AG04449 (cell line): ENCODE results near the gene PLEKHD1.
"Not testable (repeated sequence)": the region's sequence is repeated elsewhere in the genome, so short reads cannot be mapped to it uniquely, and the experiment has no call there.

Experiments used
- CTCF ChIA-PET: fragments of 350-600 bp; formaldehyde crosslinking; extraction: SDS; loops from one replicate; lab custom pipeline; 2021; ENCODE audit warnings: antibody characterized with exemption; lab: Yijun Ruan, JAX
- POLR2A ChIA-PET: fragments of 400-600, 350-600 bp; formaldehyde crosslinking; extraction: SDS; loops from one replicate; lab custom pipeline; 2020; ENCODE audit warnings: antibody characterized with exemption, inconsistent platforms; lab: Yijun Ruan, JAX
- DNase-seq: peaks from one replicate; pipeline ENCODE4 v3.0.0-alpha.2; 2010; ENCODE audit warnings: low read depth, low spot score
- H3K4me3 ChIP-seq: 2 replicates; pipeline ENCODE4 v1.5.1; 2011; ENCODE audit warnings: low read depth, mild to moderate bottlenecking, control low read depth, low read length
- TF ChIP-seq, protein P1 (sequence below): IDR thresholded peaks from one replicate; pipeline ENCODE4 v1.5.1; 2011; ENCODE audit warnings: mild to moderate bottlenecking, moderate library complexity, low read length, control low read depth, inconsistent platforms; ENCODE audit not compliant: insufficient read depth; ENCODE audit errors: missing control alignments

The PLEKHD1 gene

DNA sequence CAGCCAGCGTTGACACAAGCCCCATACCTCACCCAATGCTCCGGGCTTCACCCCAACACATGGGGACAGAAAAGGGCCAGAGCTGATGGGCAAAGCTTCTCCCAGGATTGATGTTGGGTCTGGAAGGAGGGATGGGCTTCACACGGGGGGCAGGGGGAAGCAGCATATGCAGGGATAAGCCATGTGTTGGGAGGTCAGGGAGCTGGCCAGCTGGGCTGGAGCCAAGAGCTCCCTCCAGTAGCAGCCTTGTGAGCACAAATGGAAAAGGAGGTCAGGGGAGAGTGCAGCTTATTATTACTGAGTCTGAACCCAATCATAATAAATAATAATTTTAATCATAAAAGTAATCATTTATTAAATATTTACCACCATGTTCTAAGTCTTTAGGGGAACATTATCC lies 9.3 kb downstream of the PLEKHD1 start:
- no peak overlapping the region for H3K4me3 ChIP-seq
- ChIA-PET POLR2A (no interaction called here), CTCF (interaction anchor here (1.8 to 3.0 kb wide), 3 partner anchors 10 to 33 kb away, joined by 6 to 12 read pairs (median 9); no protein-coding TSS in a partner anchor)
- TF ChIP-seq, protein P1, sequence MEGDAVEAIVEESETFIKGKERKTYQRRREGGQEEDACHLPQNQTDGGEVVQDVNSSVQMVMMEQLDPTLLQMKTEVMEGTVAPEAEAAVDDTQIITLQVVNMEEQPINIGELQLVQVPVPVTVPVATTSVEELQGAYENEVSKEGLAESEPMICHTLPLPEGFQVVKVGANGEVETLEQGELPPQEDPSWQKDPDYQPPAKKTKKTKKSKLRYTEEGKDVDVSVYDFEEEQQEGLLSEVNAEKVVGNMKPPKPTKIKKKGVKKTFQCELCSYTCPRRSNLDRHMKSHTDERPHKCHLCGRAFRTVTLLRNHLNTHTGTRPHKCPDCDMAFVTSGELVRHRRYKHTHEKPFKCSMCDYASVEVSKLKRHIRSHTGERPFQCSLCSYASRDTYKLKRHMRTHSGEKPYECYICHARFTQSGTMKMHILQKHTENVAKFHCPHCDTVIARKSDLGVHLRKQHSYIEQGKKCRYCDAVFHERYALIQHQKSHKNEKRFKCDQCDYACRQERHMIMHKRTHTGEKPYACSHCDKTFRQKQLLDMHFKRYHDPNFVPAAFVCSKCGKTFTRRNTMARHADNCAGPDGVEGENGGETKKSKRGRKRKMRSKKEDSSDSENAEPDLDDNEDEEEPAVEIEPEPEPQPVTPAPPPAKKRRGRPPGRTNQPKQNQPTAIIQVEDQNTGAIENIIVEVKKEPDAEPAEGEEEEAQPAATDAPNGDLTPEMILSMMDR: no peak
- no peak for DNase-seq

DNA sequence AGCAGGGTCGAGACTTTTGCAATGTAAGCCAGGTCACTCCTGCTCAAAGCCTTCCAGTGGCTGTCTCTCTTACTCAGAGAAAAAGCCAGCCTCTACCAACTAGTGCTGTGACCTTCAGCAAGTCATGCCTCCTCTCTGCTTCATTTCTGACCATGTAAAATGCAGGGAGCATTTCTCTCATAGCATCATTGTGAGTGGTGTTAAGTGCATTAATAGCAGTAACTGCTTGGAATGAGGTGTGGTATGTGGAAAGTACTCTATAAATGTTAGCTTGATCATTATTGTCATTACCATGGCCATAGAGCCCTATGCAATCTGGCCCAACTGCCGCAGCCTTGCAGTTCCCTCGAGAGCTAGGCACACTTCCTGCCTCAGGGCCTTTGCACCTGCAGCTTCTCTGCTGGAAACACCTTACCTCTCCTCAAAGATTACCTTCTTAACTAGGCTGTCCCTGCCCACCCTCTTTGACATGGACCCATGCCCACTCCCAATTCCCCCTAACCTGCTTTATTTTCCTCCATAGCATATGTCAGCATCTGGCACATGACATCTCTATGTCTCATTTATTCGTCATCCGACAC lies 10.9 kb downstream of the PLEKHD1 start:
- POLR2A ChIA-PET: no interaction called here
- TF ChIP-seq, protein P1: no peak
- CTCF ChIA-PET: no interaction called here
- no peak for DNase-seq
- no peak overlapping the region for H3K4me3 ChIP-seq

DNA sequence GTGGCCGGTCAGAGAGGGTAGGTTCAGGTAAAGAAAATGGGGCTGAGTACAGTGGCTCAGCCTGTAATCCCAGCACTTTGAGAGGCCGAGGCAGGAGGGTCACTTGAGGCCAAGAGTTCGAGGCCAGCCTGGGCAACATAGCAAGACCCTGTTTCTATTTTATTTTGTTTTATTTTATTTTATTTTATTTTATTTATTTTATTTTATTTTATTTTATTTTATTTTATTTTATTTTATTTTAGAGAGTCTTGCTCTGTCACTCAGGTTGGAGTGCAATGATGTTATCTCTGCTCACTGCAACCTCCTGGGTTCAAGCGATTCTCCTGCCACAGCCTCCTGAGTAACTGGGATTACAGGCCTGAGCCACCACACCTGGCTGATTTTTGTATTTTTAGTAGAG lies 13.3 kb downstream of the PLEKHD1 start:
- DNase-seq, CTCF ChIA-PET, POLR2A ChIA-PET, H3K4me3 ChIP-seq: not testable (repeated sequence)

DNA sequence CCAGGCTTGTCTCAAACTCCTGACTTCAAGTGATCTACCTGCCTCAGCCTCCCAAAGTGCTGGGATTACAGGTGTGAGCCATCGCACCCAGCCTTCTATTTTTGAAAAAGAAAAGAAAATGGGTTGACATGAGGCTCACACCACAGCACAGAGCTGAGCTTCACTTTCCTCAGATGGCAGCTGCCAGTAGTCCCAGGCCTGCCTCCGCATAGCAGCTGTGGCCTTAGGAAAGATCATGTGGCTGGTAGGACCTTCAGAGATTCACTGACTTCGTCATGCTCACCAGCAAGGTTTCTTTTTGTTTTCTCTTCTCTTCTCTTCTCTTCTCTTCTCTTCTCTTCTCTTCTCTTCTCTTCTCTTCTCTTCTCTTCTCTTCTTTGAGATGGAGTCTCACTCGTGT lies 13.8 kb downstream of the PLEKHD1 start:
- H3K4me3 ChIP-seq, CTCF ChIA-PET, DNase-seq, POLR2A ChIA-PET: not testable (repeated sequence)

DNA sequence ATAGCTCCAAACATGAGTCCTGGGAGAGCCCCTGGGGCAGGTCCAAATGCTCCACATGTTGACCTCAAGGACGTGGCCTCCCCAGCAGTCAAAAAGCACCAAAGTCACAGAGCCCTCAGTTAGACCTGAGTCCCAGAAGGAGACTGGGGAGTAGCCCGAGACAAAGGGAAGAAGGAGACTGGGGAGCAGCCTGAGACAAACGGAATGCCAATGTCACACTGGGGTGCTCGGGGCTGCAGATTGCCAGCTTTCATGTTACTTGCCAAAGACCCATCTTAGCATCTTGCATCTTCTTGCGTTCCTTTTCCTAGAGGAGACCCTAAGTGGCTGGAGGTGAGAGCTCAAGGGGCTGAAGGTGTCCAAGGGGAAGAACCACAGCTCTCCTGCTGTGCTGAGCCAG lies 14.9 kb downstream of the PLEKHD1 start:
- H3K4me3 ChIP-seq: no peak overlapping the region
- TF ChIP-seq, protein P1: no peak
- CTCF ChIA-PET: interaction anchor here (1.6 to 2.0 kb wide), 2 partner anchors 10 to 85 kb away, joined by 3 to 5 read pairs; no protein-coding TSS in a partner anchor
- no peak for DNase-seq
- POLR2A ChIA-PET: no interaction called here

DNA sequence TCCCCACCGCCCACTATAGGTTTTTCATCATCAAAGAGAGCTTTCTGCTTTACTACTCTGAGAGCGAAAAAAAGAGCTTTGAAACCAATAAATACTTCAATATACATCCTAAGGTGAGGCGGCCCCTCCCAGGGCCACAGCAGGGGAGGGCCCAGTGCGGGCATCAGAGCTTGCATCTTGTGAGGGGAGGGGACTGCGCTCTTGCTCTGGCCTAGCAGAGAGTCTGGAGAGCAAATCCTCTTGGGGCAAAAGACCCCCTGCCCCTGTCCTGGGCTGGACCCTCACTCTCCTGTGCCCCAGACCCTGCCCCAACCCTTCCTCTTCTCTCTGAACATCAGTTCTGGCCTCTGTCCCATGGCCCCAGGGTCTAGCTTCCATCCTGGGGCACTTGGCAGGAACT lies 15.6 kb downstream of the PLEKHD1 start:
- CTCF ChIA-PET: interaction anchor here (1.6 to 2.0 kb wide), 2 partner anchors 9 to 85 kb away, joined by 3 to 5 read pairs; no protein-coding TSS in a partner anchor
- POLR2A ChIA-PET: no interaction called here
- TF ChIP-seq, protein P1: no peak
- DNase-seq: no peak
- no peak overlapping the region for H3K4me3 ChIP-seq

DNA sequence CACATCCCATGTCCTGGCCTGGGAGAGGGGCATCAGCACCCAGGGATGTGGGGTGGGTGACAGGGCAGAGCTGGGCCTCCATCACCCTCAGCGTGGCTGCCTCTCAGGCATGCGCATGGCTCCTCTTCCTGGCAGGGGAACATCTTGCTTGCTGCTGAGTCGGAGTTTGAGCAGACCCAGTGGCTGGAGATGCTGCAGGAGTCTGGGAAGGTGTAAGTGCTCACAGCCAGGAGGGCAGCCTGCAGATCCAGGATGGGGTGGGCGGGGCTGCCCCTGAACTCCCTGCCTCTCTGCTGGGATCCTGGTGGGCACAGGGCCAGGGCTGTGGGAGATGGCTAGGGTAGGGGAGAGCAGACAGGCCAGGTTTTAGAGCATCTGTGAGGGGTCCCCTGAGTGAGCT lies 16.2 kb downstream of the PLEKHD1 start:
- H3K4me3 ChIP-seq: no peak overlapping the region
- CTCF ChIA-PET: interaction anchor here (2.0 kb wide), 1 partner anchor 9 kb away, joined by 5 read pairs; no protein-coding TSS in a partner anchor
- DNase-seq: no peak
- TF ChIP-seq, protein P1: no peak
- POLR2A ChIA-PET: no interaction called here
